ENCODE results near the gene MACROD1. TPM values are rescaled to one million over a fixed set of nuclear protein-coding genes. Genes with fewer than 3 reads are reported as not detected.
A peak's percentile ranks its signal among the peaks of the same experiment; 100 is the strongest.

MACROD1 gene
- total RNA-seq, 2 experiments from 2014 or later = 6.0 to 6.3 TPM

- Mint-ChIP-seq H3K4me3 (no peak overlapping the region), H3K4me1 (ENCODE audit: low read depth) (peaks cover 20% of the 10 kb centered on the region), H3K36me3 (ENCODE audit: low read depth) (peaks cover 31% of the 10 kb centered on the region), H3K27ac (peak overlapping the region; percentile 31), H3K27me3 (no peaks in the 10 kb centered on the region), H3K9me3 (no peaks in the 10 kb centered on the region)
- ATAC-seq (ENCODE audit: poor library complexity) (peak; percentile 57), DNase-seq (peak in 6 of 14 experiments; percentile 17 to 75 (median 34))
- ChIA-PET CTCF (interaction anchor here (1.3 kb wide), 1 partner anchor 115 kb away, joined by 3 read pairs; no protein-coding TSS in a partner anchor), POLR2A (no interaction called here)
- TF ChIP-seq, protein P1, sequence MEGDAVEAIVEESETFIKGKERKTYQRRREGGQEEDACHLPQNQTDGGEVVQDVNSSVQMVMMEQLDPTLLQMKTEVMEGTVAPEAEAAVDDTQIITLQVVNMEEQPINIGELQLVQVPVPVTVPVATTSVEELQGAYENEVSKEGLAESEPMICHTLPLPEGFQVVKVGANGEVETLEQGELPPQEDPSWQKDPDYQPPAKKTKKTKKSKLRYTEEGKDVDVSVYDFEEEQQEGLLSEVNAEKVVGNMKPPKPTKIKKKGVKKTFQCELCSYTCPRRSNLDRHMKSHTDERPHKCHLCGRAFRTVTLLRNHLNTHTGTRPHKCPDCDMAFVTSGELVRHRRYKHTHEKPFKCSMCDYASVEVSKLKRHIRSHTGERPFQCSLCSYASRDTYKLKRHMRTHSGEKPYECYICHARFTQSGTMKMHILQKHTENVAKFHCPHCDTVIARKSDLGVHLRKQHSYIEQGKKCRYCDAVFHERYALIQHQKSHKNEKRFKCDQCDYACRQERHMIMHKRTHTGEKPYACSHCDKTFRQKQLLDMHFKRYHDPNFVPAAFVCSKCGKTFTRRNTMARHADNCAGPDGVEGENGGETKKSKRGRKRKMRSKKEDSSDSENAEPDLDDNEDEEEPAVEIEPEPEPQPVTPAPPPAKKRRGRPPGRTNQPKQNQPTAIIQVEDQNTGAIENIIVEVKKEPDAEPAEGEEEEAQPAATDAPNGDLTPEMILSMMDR (IDR thresholded peaks at IDR 0.05) = no peak
- intact Hi-C loops (cut with DNase I, micrococcal nuclease) = no loop called here
- no peaks in the 10 kb centered on the region for H3K27me3 ChIP-seq (ENCODE audit: control insufficient read depth in 1 of 2, insufficient read depth in 2 of 2, low read length in 2 of 2)
- no peaks in the 10 kb centered on the region for H3K9me3 ChIP-seq (ENCODE audit: control insufficient read depth in 1 of 2, insufficient read depth in 1 of 2, low read length in 2 of 2)
- H3K36me3 ChIP-seq (ENCODE audit: insufficient read depth, low read length) = peaks cover 32% of the 10 kb centered on the region
- peak overlapping the region in 1 of 2 donors; percentile 29 for H3K27ac ChIP-seq (ENCODE audit: low read depth in 1 of 2, low read length in 2 of 2)
- peaks cover 33% of the 10 kb centered on the region for H3K4me1 ChIP-seq (ENCODE audit: insufficient read depth, low read length)
- H3K4me3 ChIP-seq (ENCODE audit: low read length) = no peak overlapping the region
These were observed 214.0 kb downstream of the MACROD1 start for GRCh38 chr11:63951779-63952536.

Other genes with a start within 250 kb of the MACROD1 start
- not detected for gene RCOR2, start 248.9 kb downstream of the MACROD1 start, total RNA-seq
- 10 to 100 TPM; 11.8 to 14.0 TPM for gene NAA40, start 227.1 kb downstream of the MACROD1 start, total RNA-seq
- gene COX8A, start 191.5 kb downstream of the MACROD1 start, total RNA-seq = 100 to 1,000 TPM in 1 of 2 experiments, 10 to 100 TPM in 1; 89.1 to 105 TPM
- gene OTUB1, start 179.7 kb downstream of the MACROD1 start, total RNA-seq = 10 to 100 TPM; 57.5 to 60.0 TPM
- gene FLRT1, start 130.2 kb downstream of the MACROD1 start, total RNA-seq = not detected
- 10 to 100 TPM; 29.0 to 37.5 TPM for gene STIP1, start 20.1 kb upstream of the MACROD1 start, total RNA-seq
- 10 to 100 TPM; 55.8 to 61.1 TPM for gene FERMT3, start 40.6 kb upstream of the MACROD1 start, total RNA-seq
- gene TRPT1, start 60.1 kb upstream of the MACROD1 start, total RNA-seq = 10 to 100 TPM; 11.3 to 11.5 TPM
- 10 to 100 TPM; 26.8 to 26.9 TPM for gene NUDT22, start 60.2 kb upstream of the MACROD1 start, total RNA-seq
- gene DNAJC4, start 64.4 kb upstream of the MACROD1 start, total RNA-seq = 10 to 100 TPM; 35.9 to 37.9 TPM
- 10 to 100 TPM; 39.7 to 48.7 TPM for gene VEGFB, start 68.5 kb upstream of the MACROD1 start, total RNA-seq
- gene FKBP2, start 75.0 kb upstream of the MACROD1 start, total RNA-seq = 10 to 100 TPM; 11.2 to 14.6 TPM
- gene PPP1R14B, start 80.8 kb upstream of the MACROD1 start, total RNA-seq = 10 to 100 TPM; 17.1 to 21.0 TPM
- gene PLCB3, start 85.4 kb upstream of the MACROD1 start, total RNA-seq = 1 to 10 TPM; 2.5 to 2.7 TPM
- gene BAD, start 118.6 kb upstream of the MACROD1 start, total RNA-seq = 10 to 100 TPM; 22.5 to 23.0 TPM
- 10 to 100 TPM; 13.8 to 16.6 TPM for gene GPR137, start 119.7 kb upstream of the MACROD1 start, total RNA-seq
- under 1 TPM in 1 of 2 experiments, not detected in 1; 0.14 TPM for gene KCNK4, start 125.2 kb upstream of the MACROD1 start, total RNA-seq
- gene CATSPERZ, start 134.2 kb upstream of the MACROD1 start, total RNA-seq = not detected
- gene ESRRA, start 139.4 kb upstream of the MACROD1 start, total RNA-seq = 10 to 100 TPM; 10.9 to 12.0 TPM
- gene TRMT112, start 151.4 kb upstream of the MACROD1 start, total RNA-seq = 10 to 100 TPM; 70.5 to 71.4 TPM
- gene PRDX5, start 152.0 kb upstream of the MACROD1 start, total RNA-seq = 10 to 100 TPM; 31.7 to 33.1 TPM
- gene CCDC88B, start 174.1 kb upstream of the MACROD1 start, total RNA-seq = 100 to 1,000 TPM; 107 to 112 TPM
- 1 to 10 TPM; 7.3 to 9.2 TPM for gene RPS6KA4, start 193.0 kb upstream of the MACROD1 start, total RNA-seq